Prostate gland (tissue), 2 donors: Measurements from ENCODE around the gene EPN1.

Source experiments
- CTCF ChIP-seq, 4 experiments: fragments of 200-600 bp in 2 of 4; fragments of 450-650 bp in 2 of 4; sonication (generic) in 2 of 4; IDR thresholded peaks; 1 replicate in 3 of 4; 2 replicates in 1 of 4; pipeline ENCODE4 v1.5.1; 2016 to 2019; ENCODE audit warnings: antibody characterized with exemption in 4 of 4, mild to moderate bottlenecking in 2 of 4, moderate library complexity in 2 of 4
- POLR2AphosphoS5 ChIP-seq: sonication (generic); formaldehyde crosslinking; IDR thresholded peaks from one replicate; pipeline ENCODE4 v1.6.1; 2017; ENCODE audit warnings: antibody characterized with exemption

GRCh38 chr19:55635856-55636440, 39.1 kb upstream of the EPN1 start:
- TF ChIP-seq CTCF (IDR thresholded peaks at IDR 0.05) (no peak), POLR2AphosphoS5 (no peak)
